Activated CD4-positive, alpha-beta memory T cell treated with anti-CD3 and anti-CD28 coated beads, Interleukin-2, amount 10 ng/mL, durations not matched to agents 7 days and 5 days (primary cell): Measurements from ENCODE around the gene PHACTR1. TPM values are rescaled to one million over a fixed set of nuclear protein-coding genes. Genes with fewer than 3 reads are reported as not detected.
A peak's percentile ranks its signal among the peaks of the same experiment; 100 is the strongest.

Source experiments
- CTCF ChIA-PET: fragments of 350-600 bp; sonication (Branson Sonifier 250); formaldehyde crosslinking; loops from one replicate; lab custom pipeline; 2021; ENCODE audit warnings: antibody characterized with exemption, inconsistent platforms; lab: Charles Lee
- POLR2A ChIA-PET: fragments of 350-600 bp; sonication (Branson Sonifier 250); formaldehyde crosslinking; loops from one replicate; lab custom pipeline; 2021; ENCODE audit warnings: antibody characterized with exemption; lab: Charles Lee
- DNase-seq: peaks from one replicate; pipeline ENCODE4 v3.0.0-alpha.2; 2020
- H3K27ac Mint-ChIP-seq: one replicate; pipeline ENCODE4 v1.8.0; 2021; ENCODE audit warnings: mild to moderate bottlenecking, mixed read lengths
- H3K27me3 Mint-ChIP-seq: one replicate; pipeline ENCODE4 v1.8.0; 2021; ENCODE audit warnings: mixed read lengths
- H3K36me3 Mint-ChIP-seq: one replicate; pipeline ENCODE4 v1.8.0; 2021; ENCODE audit warnings: low read depth, mixed read lengths
- H3K4me1 Mint-ChIP-seq: one replicate; pipeline ENCODE4 v1.8.0; 2021; ENCODE audit warnings: mixed read lengths
- H3K4me3 Mint-ChIP-seq: one replicate; pipeline ENCODE4 v1.8.0; 2021; ENCODE audit warnings: mild to moderate bottlenecking, mixed read lengths
- H3K9me3 Mint-ChIP-seq: one replicate; pipeline ENCODE4 v1.8.0; 2021; ENCODE audit warnings: mixed read lengths
- total RNA-seq, 2 experiments: library from RNA; stranded (reverse); gene quantifications; one replicate each; pipeline ENCODE4 v1.2.3, GENCODE V29; 2021

The PHACTR1 gene
- total RNA-seq, 2 experiments from 2014 or later = 0.33 to 0.53 TPM

- no peak overlapping the region for H3K27ac Mint-ChIP-seq
- H3K9me3 Mint-ChIP-seq = peaks cover 9% of the 10 kb centered on the region
- peak; percentile 32 for DNase-seq
- no peak overlapping the region for H3K4me3 Mint-ChIP-seq
- no peaks in the 10 kb centered on the region for H3K36me3 Mint-ChIP-seq
- H3K4me1 Mint-ChIP-seq = no peaks in the 10 kb centered on the region
- ChIA-PET CTCF (interaction anchor here (2.1 kb wide), 1 partner anchor 9 kb away, joined by 7 read pairs; no protein-coding TSS in a partner anchor), POLR2A (no interaction called here)
- peaks cover 6% of the 10 kb centered on the region for H3K27me3 Mint-ChIP-seq
Measured at GRCh38 chr6:12890171-12890790, 173.7 kb downstream of the PHACTR1 start.

- H3K4me1 Mint-ChIP-seq = no peaks in the 10 kb centered on the region
- H3K27me3 Mint-ChIP-seq = peaks cover 8% of the 10 kb centered on the region
- ChIA-PET CTCF (interaction anchor here (0.8 to 2.1 kb wide), 6 partner anchors 8 to 268 kb away, joined by 3 to 7 read pairs (median 3); no protein-coding TSS in a partner anchor), POLR2A (no interaction called here)
- H3K27ac Mint-ChIP-seq = no peak overlapping the region
- no peak for DNase-seq
- H3K4me3 Mint-ChIP-seq = no peak overlapping the region
- peaks cover 9% of the 10 kb centered on the region for H3K9me3 Mint-ChIP-seq
- H3K36me3 Mint-ChIP-seq = no peaks in the 10 kb centered on the region
Measured at GRCh38 chr6:12891595-12891994, 175.0 kb downstream of the PHACTR1 start.

- Mint-ChIP-seq H3K27me3 (peaks cover 10% of the 10 kb centered on the region), H3K27ac (no peak overlapping the region), H3K36me3 (no peaks in the 10 kb centered on the region), H3K4me3 (no peak overlapping the region), H3K4me1 (no peaks in the 10 kb centered on the region), H3K9me3 (peaks cover 9% of the 10 kb centered on the region)
- DNase-seq = no peak
- ChIA-PET CTCF (interaction anchor here (1.0 to 2.1 kb wide), 5 partner anchors 8 to 267 kb away, joined by 3 to 7 read pairs (median 3); no protein-coding TSS in a partner anchor), POLR2A (no interaction called here)
Measured at GRCh38 chr6:12892151-12892550, 175.6 kb downstream of the PHACTR1 start.

GRCh38 chr6:12893036-12893435, 176.5 kb downstream of the PHACTR1 start:
- no peak overlapping the region for H3K4me3 Mint-ChIP-seq
- POLR2A ChIA-PET = no interaction called here
- peaks cover 9% of the 10 kb centered on the region for H3K9me3 Mint-ChIP-seq
- no peak overlapping the region for H3K27ac Mint-ChIP-seq
- no peaks in the 10 kb centered on the region for H3K36me3 Mint-ChIP-seq
- no peak for DNase-seq
- CTCF ChIA-PET = interaction anchor here (0.8 to 1.8 kb wide), 2 partner anchors 11 to 15 kb away, joined by 5 to 8 read pairs; no protein-coding TSS in a partner anchor
- H3K27me3 Mint-ChIP-seq = peaks cover 16% of the 10 kb centered on the region
- H3K4me1 Mint-ChIP-seq = no peaks in the 10 kb centered on the region

- CTCF ChIA-PET = interaction anchor here (0.7 to 1.0 kb wide), 2 partner anchors 9 to 258 kb away, joined by 3 to 5 read pairs; no protein-coding TSS in a partner anchor
- POLR2A ChIA-PET = no interaction called here
- peaks cover 27% of the 10 kb centered on the region for H3K27me3 Mint-ChIP-seq
- peaks cover 6% of the 10 kb centered on the region for H3K9me3 Mint-ChIP-seq
- no peaks in the 10 kb centered on the region for H3K4me1 Mint-ChIP-seq
- H3K36me3 Mint-ChIP-seq = no peaks in the 10 kb centered on the region
- no peak for DNase-seq
- H3K27ac Mint-ChIP-seq = no peak overlapping the region
- no peak overlapping the region for H3K4me3 Mint-ChIP-seq
Measured at GRCh38 chr6:12895721-12896120, 179.2 kb downstream of the PHACTR1 start.

GRCh38 chr6:12896208-12896733, 179.7 kb downstream of the PHACTR1 start:
- peaks cover 23% of the 10 kb centered on the region for H3K27me3 Mint-ChIP-seq
- ChIA-PET POLR2A (no interaction called here), CTCF (no interaction called here)
- DNase-seq = no peak
- peaks cover 3% of the 10 kb centered on the region for H3K9me3 Mint-ChIP-seq
- H3K36me3 Mint-ChIP-seq = no peaks in the 10 kb centered on the region
- H3K4me3 Mint-ChIP-seq = no peak overlapping the region
- H3K27ac Mint-ChIP-seq = no peak overlapping the region
- H3K4me1 Mint-ChIP-seq = no peaks in the 10 kb centered on the region

- peaks cover 21% of the 10 kb centered on the region for H3K27me3 Mint-ChIP-seq
- H3K9me3 Mint-ChIP-seq = no peaks in the 10 kb centered on the region
- no peaks in the 10 kb centered on the region for H3K36me3 Mint-ChIP-seq
- H3K4me3 Mint-ChIP-seq = no peak overlapping the region
- no peak overlapping the region for H3K27ac Mint-ChIP-seq
- ChIA-PET POLR2A (no interaction called here), CTCF (interaction anchor here (0.6 to 1.0 kb wide), 3 partner anchors 9 to 32 kb away, joined by 3 to 4 read pairs (median 3); no protein-coding TSS in a partner anchor)
- DNase-seq = no peak
- H3K4me1 Mint-ChIP-seq = no peaks in the 10 kb centered on the region
Measured at GRCh38 chr6:12898603-12899002, 182.0 kb downstream of the PHACTR1 start.

GRCh38 chr6:12899046-12899833, 182.7 kb downstream of the PHACTR1 start:
- Mint-ChIP-seq H3K4me3 (no peak overlapping the region), H3K4me1 (no peaks in the 10 kb centered on the region), H3K9me3 (no peaks in the 10 kb centered on the region), H3K27ac (no peak overlapping the region), H3K36me3 (no peaks in the 10 kb centered on the region), H3K27me3 (peaks cover 21% of the 10 kb centered on the region)
- ChIA-PET CTCF (interaction anchor here (1.0 kb wide), 3 partner anchors 8 to 12 kb away, joined by 3 to 4 read pairs (median 4); no protein-coding TSS in a partner anchor), POLR2A (no interaction called here)
- no peak for DNase-seq

GRCh38 chr6:12903246-12903645, 186.7 kb downstream of the PHACTR1 start:
- ChIA-PET POLR2A (no interaction called here), CTCF (interaction anchor here (2.2 to 2.7 kb wide), 2 partner anchors 8 to 10 kb away, joined by 6 to 8 read pairs; no protein-coding TSS in a partner anchor)
- H3K36me3 Mint-ChIP-seq = no peaks in the 10 kb centered on the region
- no peak overlapping the region for H3K27ac Mint-ChIP-seq
- H3K27me3 Mint-ChIP-seq = peaks cover 18% of the 10 kb centered on the region
- H3K4me3 Mint-ChIP-seq = no peak overlapping the region
- DNase-seq = no peak
- H3K4me1 Mint-ChIP-seq = no peaks in the 10 kb centered on the region
- H3K9me3 Mint-ChIP-seq = no peaks in the 10 kb centered on the region

- Mint-ChIP-seq H3K9me3 (no peaks in the 10 kb centered on the region), H3K36me3 (no peaks in the 10 kb centered on the region), H3K27ac (no peak overlapping the region), H3K4me3 (no peak overlapping the region), H3K27me3 (peaks cover 11% of the 10 kb centered on the region), H3K4me1 (no peaks in the 10 kb centered on the region)
- ChIA-PET POLR2A (no interaction called here), CTCF (no interaction called here)
- DNase-seq = no peak
Measured at GRCh38 chr6:12909833-12910232, 193.3 kb downstream of the PHACTR1 start.

GRCh38 chr6:12911427-12911826, 194.9 kb downstream of the PHACTR1 start:
- Mint-ChIP-seq H3K9me3 (no peaks in the 10 kb centered on the region), H3K4me3 (no peak overlapping the region), H3K27me3 (peaks cover 16% of the 10 kb centered on the region), H3K4me1 (no peaks in the 10 kb centered on the region), H3K27ac (no peak overlapping the region), H3K36me3 (no peaks in the 10 kb centered on the region)
- CTCF ChIA-PET = interaction anchor here (0.7 to 3.2 kb wide), 6 partner anchors 8 to 423 kb away, joined by 3 to 35 read pairs (median 4); partner anchors contain the start of gene TBC1D7
- DNase-seq = no peak
- POLR2A ChIA-PET = interaction anchor here (2.2 kb wide), 1 partner anchor 417 kb away, joined by 5 read pairs; the partner anchor contains the start of gene TBC1D7

- no peak overlapping the region for H3K4me3 Mint-ChIP-seq
- no peaks in the 10 kb centered on the region for H3K9me3 Mint-ChIP-seq
- POLR2A ChIA-PET = no interaction called here
- CTCF ChIA-PET = interaction anchor here (0.9 to 3.2 kb wide), 2 partner anchors 9 to 417 kb away, joined by 3 to 35 read pairs; partner anchors contain the start of gene TBC1D7
- no peaks in the 10 kb centered on the region for H3K36me3 Mint-ChIP-seq
- peaks cover 9% of the 10 kb centered on the region for H3K27me3 Mint-ChIP-seq
- no peaks in the 10 kb centered on the region for H3K4me1 Mint-ChIP-seq
- no peak for DNase-seq
- no peak overlapping the region for H3K27ac Mint-ChIP-seq
Measured at GRCh38 chr6:12913201-12913600, 196.6 kb downstream of the PHACTR1 start.
